Nephron progenitor cell (in vitro differentiated cells): ENCODE measurements around the gene TRIM63.

Experiments
- DNase-seq: peaks from one replicate; pipeline ENCODE4 v3.0.0; 2021
- H3K27ac Mint-ChIP-seq: 2 replicates; pipeline ENCODE4 v1.8.0; 2021; ENCODE audit warnings: mild to moderate bottlenecking, moderate library complexity, mixed read lengths
- H3K27me3 Mint-ChIP-seq: 2 replicates; pipeline ENCODE4 v1.8.0; 2021; ENCODE audit warnings: mild to moderate bottlenecking, low read depth, mixed read lengths; ENCODE audit not compliant: poor library complexity
- H3K36me3 Mint-ChIP-seq: 2 replicates; pipeline ENCODE4 v1.8.0; 2021; ENCODE audit warnings: low read depth, mixed read lengths
- H3K4me1 Mint-ChIP-seq: 2 replicates; pipeline ENCODE4 v1.8.0; 2021; ENCODE audit warnings: mixed read lengths
- H3K4me3 Mint-ChIP-seq: 2 replicates; pipeline ENCODE4 v1.8.0; 2021; ENCODE audit warnings: mild to moderate bottlenecking, moderate library complexity, mixed read lengths
- H3K9me3 Mint-ChIP-seq: 2 replicates; pipeline ENCODE4 v1.8.0; 2021; ENCODE audit warnings: mild to moderate bottlenecking, moderate library complexity, mixed read lengths
- TF ChIP-seq, protein P1 (sequence below): fragments of 200-600 bp; sonication (generic); IDR thresholded peaks from 2 replicates; pipeline ENCODE4 v1.5.0; 2021; ENCODE audit warnings: antibody characterized with exemption

TRIM63 gene

DNA sequence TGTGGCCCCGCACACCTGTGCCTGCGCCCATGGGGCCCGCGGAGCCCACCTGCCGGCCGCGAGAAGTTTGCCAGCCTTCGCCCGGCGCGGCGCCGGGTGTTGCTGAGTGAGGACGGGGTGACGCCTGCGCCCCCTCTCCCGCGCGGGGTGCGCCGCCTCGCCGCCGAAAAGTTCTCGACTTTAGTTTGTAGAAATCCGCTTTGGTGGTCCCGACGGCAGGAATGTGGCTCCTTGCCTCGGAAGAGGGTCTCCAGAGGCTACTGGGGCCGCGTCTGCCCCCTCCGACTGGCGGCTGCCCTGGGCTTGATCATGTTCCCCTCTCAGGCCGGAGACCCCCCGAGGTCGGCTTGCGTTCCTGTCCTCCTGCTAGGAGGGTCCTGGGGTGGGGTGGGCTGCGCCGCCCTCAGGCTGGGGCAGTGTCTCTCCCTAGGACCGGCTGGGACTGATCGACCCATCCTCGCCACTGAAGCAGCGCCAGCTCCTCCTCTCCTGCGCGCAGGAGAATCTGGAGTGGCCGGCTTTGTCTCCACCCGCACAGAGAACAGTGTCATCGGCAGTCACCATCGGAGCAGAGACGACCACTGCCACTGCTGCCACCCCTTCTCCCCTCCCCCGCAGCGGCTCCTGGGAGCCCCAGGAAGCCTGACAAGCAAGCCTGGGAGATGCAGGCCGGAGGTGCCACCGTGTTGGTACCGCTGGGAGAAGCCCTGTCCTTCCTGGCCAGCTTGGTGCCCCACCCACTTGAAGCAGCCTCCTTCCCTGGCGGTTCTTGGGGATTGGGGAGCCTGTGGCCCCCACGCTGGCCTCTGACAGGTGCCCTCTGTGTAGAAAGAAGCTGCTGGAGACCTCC is 21.0 kb downstream of the TRIM63 start:
- Mint-ChIP-seq H3K9me3 (no peaks in the 10 kb centered on the region), H3K4me3 (peak overlapping the region; percentile 66), H3K27me3 (peaks cover 98% of the 10 kb centered on the region), H3K36me3 (no peaks in the 10 kb centered on the region), H3K27ac (no peak overlapping the region), H3K4me1 (peaks cover 14% of the 10 kb centered on the region)
- peak; percentile 34 for DNase-seq
- TF ChIP-seq, protein P1, sequence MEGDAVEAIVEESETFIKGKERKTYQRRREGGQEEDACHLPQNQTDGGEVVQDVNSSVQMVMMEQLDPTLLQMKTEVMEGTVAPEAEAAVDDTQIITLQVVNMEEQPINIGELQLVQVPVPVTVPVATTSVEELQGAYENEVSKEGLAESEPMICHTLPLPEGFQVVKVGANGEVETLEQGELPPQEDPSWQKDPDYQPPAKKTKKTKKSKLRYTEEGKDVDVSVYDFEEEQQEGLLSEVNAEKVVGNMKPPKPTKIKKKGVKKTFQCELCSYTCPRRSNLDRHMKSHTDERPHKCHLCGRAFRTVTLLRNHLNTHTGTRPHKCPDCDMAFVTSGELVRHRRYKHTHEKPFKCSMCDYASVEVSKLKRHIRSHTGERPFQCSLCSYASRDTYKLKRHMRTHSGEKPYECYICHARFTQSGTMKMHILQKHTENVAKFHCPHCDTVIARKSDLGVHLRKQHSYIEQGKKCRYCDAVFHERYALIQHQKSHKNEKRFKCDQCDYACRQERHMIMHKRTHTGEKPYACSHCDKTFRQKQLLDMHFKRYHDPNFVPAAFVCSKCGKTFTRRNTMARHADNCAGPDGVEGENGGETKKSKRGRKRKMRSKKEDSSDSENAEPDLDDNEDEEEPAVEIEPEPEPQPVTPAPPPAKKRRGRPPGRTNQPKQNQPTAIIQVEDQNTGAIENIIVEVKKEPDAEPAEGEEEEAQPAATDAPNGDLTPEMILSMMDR: no peak

DNA sequence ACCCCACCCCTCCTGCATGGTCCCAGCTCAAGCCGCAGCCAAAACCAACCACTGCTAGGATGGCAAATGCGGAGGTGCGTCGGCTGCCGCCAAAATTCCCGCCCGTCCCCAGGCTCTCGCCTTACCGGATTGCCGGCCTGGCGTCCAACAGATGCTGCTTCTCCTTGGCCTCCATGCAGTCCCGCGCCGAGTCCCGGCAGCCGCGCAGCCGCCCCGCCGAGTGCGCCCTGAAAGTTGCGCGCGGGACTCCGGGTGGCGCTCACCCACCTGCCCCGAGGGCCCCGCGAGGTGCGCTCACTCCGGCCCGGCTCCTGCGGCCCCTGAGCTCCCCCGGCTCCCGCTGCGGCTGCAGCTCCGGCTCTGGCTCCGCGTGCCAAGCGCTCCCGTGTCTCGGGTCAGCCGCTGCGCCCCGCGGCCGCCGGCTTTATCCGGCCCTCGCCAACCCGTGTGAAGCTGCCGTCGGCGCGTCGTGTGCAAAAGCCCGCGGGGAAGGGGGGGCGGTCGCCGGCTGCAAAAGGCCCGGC is 21.6 kb downstream of the TRIM63 start, which contains the start of gene SLC30A2:
Gene SLC30A2 (minus strand): TSS at position 397 of the 524 bp plus-strand sequence. CDS start 222 bp downstream, at position 175.
- Mint-ChIP-seq H3K36me3 (no peaks in the 10 kb centered on the region), H3K27me3 (peaks cover 97% of the 10 kb centered on the region), H3K9me3 (no peaks in the 10 kb centered on the region), H3K4me1 (peaks cover 14% of the 10 kb centered on the region), H3K4me3 (peak within 1 kb of the TSS; percentile 72), H3K27ac (no peak within 1 kb of the TSS)
- DNase-seq: peak; percentile 57
- TF ChIP-seq, protein P1: no peak

DNA sequence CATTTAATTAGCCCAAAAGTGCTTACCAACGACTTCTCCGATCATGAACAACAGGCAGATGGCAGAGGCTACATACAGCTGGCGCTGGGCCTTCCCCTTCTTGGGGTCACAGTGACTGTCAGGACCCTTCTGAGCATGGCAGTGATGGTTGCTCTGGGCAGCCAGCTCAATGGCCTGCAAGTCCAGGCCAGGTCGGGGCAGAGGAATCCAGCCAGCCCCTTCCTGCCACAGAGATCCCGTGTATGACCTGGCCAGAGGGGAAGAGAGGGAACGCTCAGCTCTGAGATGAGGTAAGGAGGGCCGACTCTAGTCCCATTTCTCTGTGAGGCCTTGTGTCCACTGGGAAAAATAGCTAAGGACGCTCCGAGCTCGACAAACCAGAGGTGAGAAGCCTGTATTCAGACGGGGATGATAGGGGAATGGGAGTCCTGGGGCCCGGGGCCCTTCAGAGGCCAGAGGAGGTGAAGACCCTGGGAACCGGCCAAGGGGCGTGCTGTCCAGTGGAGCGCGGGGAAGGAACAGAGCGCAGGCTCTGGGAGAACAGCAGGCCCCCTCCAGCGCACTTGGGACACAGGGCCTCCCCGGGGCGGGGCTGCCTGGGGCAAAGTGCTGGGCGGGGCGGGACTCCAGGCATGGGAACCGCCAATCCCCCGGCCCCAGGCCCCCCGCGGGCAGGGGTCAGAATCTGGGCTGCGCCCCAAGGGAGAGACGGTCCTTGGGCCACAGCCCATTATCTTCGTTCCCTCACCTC is 22.3 kb downstream of the TRIM63 start:
- Mint-ChIP-seq H3K27ac (no peak overlapping the region), H3K9me3 (no peaks in the 10 kb centered on the region), H3K27me3 (peaks cover 91% of the 10 kb centered on the region), H3K4me1 (peaks cover 11% of the 10 kb centered on the region), H3K36me3 (no peaks in the 10 kb centered on the region), H3K4me3 (peak overlapping the region; percentile 72)
- TF ChIP-seq, protein P1: no peak
- peak; percentile 47 for DNase-seq

DNA sequence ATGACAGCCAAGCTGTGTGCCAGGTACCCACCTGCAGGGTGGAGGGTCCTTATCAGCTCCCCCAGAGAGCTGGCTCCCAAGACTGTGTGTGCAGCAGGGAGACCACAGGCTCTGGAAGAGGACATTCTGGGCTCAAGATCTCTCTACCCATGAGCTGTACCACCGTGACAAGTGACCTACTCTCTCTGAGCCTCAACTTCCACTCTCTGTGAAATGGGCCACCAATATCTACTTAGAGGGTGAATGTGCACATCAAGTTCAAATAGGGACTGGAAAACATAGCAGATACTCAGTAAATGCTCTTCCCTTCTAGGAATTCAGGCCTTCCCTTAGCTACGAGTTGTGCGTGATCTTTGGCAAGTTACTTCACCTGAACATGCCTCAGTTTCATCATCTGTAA is 23.0 kb downstream of the TRIM63 start:
- peaks cover 87% of the 10 kb centered on the region for H3K27me3 Mint-ChIP-seq
- no peak for DNase-seq
- TF ChIP-seq, protein P1: no peak
- no peak overlapping the region for H3K4me3 Mint-ChIP-seq
- no peaks in the 10 kb centered on the region for H3K9me3 Mint-ChIP-seq
- H3K4me1 Mint-ChIP-seq: peaks cover 7% of the 10 kb centered on the region
- no peaks in the 10 kb centered on the region for H3K36me3 Mint-ChIP-seq
- H3K27ac Mint-ChIP-seq: no peak overlapping the region

DNA sequence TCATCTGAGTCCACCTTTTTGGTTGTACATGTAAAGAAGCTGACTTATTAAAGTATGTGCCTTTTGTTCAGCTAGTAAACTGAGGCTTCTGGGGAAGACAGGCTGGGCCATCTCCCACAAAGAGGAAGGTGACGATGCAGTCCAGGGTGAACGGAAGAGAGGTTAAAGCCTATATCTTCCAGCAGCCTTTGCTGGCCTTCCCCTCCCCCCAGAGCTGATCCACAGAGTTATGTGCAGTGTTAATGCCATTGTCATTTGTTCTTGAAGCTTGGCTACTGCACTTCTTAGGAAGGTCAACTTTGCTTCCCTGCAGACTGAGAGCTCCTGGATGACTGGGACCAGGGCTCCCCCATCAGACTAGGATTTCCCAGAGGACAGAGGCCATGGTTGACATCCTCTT is 23.7 kb downstream of the TRIM63 start:
- H3K9me3 Mint-ChIP-seq: no peaks in the 10 kb centered on the region
- TF ChIP-seq, protein P1: no peak
- peaks cover 11% of the 10 kb centered on the region for H3K4me1 Mint-ChIP-seq
- peaks cover 80% of the 10 kb centered on the region for H3K27me3 Mint-ChIP-seq
- DNase-seq: no peak
- H3K27ac Mint-ChIP-seq: no peak overlapping the region
- no peak overlapping the region for H3K4me3 Mint-ChIP-seq
- H3K36me3 Mint-ChIP-seq: no peaks in the 10 kb centered on the region
